ENCODE measurements around the gene B4GALT2.

B4GALT2 gene

DNA sequence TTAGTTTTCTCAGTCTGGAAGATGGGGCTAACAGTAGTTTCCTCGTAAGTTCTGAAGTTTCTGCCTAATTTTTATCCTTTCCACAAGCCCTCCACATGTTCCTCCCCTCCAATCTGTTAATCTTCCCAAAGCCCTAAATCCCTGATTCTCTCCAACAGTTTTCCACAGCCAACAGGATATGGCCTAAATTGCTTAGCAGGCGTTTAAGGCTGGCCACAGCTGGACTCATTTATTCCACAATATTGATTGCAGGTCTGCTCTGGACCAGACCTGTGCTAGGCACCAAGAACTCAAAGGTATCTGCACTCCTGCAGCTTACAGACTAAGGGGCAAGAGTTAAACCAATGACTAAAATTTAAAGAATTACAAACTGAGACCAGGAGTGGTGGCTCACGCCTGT lies 48.3 kb downstream of the B4GALT2 start:
- in situ Hi-C loops (cut with MboI; ENCODE audit: low sequenced_read_pairs) = no loop called here

DNA sequence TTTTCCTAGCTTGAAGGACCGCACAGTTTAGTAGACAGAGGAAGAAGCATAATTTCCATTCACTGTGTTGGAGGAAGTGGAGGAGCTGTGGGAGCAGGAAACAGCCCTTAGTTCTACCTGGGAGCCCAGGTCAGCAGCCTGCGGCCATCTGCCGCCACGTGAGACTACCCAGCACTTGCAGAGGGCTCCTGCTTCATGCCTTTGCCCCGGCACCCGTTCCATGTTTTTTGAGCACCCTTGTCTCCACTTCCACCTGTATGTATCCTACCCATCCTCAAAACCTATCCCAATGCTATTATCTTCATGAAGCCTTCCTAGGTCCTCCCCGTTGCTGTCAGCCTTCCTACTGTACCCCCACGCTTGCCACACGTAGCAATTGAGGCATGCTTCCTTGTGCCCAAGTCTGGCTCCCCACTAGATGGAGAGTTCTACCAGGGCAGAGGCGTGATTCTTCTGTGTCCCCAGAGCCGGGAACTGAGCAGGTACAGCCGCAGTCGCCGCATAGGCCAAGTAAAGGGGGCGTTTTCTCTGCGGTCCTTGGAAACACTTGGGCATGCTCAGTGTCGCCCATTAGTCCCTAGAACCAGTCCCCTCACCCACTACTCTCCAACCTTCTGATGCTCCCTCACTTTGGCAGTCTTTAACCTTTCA lies 50.4 kb downstream of the B4GALT2 start:
- in situ Hi-C loops (cut with MboI; ENCODE audit: low sequenced_read_pairs) = no loop called here

DNA sequence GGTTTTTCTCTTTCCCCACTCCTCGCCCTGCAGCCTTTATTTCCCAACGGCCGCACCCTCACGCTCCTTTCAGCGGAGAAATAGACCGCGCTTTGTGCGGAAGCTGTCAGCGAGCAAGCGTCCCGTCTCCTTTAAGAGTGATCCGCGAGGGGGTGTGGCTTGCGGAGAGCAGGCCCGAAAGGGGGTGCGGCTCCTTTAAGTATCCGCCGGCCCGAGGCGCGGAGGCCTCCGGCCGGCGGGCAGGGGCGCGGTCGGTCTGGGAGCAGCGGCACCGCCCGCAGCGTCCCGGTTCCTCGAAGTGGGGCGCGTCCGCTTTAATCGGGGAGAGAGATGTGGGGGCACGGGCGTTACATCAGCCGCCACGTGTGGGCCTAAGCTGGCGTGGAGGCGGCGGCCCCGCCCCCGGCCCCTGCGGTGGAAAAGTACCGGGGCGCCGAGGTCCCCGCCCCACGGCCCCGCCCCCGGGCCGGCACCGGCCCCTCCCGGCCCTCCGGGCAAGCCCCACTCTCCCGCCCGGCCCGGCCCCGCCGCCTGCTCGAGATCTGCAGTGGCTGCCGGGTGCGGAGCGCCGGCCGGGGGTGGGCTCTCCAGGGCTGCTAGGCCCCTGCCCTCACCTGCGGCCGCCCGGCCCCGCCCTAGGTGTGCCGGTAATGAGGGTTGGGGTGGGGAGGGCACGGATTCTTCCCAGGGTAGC lies 51.0 kb downstream of the B4GALT2 start:
- in situ Hi-C loops (cut with MboI; ENCODE audit: low sequenced_read_pairs) = no loop called here

DNA sequence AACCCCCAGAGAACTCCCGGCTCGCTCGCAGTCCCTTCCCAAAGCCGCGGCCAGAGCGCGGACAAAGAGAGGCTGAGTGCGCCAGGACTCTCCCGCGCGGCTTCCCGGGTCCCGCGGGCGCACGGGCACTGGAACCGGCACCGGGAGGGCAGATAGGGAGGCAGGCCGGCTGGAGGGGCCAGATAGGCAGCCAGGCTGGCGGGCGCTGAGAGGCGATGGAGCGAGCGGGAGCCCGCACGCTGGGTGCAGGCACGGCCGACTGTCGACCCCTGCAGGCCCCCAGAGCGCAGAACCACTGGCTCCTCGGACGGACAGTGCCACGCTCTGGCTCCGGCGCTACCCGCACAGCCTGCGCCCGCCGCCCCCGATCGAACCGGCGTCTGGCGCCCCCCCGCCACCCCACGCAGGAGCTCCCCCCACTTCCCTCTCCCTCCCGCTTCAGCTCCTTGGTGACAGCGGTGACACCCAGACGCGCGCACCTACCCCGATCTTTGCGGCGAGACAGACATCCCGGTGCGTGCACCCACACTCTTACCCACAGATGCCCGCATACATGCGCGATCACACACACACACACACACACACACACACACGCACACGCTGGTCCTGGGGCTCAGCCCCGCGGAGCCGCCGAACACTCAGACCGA lies 51.7 kb downstream of the B4GALT2 start:
- in situ Hi-C loops (cut with MboI; ENCODE audit: low sequenced_read_pairs) = no loop called here

DNA sequence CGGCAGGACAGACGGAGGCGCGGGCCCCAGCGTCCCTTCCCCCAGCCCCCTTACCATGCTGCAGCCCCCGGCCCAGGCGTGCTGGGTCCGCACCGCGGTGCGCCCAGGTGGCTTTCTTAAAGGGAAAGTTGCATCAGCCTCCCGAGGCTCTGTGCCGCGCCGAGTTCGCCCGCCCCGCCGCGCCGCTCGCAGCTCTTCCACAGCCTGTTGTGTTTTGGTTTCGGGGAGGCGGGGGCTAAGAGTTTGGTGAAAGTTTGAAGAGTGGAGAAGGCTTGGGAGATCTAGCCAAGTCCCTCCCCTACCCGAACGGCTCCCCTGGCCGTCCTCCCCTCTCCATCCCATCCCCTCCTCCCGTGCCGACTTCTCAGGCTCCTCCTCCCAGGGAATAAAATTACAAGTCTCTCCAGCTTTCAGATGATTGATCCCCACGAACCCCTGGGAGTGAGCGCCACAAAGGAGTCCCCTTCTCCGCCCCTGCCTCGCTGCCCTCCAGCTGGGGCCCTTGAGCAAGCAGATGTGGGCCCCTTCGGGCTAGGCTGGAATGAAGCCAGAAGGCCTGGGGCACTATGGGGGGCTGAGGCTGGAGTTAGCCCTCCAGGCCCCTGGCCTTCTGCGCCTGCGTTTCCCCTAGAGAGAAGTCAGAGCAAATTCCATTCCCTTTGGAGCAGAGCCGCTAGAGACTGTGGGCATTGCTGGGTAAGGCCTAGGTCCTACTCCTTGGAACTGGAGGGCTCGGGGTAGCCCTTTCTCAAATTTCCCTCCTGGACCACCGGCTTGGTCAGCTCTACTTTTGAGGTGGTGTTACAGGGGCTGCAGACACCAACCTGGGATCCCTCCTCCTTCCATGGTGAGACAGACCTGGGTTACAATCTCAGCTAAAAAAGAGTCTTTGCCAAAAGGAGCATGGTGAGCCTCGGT lies 52.5 kb downstream of the B4GALT2 start, which contains the start of gene SLC6A9:
SLC6A9 (minus strand) TSS at position 211 of the 918 bp plus-strand sequence. CDS start 7,185 bp downstream, outside the sequence.
- in situ Hi-C loops (cut with MboI; ENCODE audit: low sequenced_read_pairs) = no loop called here

DNA sequence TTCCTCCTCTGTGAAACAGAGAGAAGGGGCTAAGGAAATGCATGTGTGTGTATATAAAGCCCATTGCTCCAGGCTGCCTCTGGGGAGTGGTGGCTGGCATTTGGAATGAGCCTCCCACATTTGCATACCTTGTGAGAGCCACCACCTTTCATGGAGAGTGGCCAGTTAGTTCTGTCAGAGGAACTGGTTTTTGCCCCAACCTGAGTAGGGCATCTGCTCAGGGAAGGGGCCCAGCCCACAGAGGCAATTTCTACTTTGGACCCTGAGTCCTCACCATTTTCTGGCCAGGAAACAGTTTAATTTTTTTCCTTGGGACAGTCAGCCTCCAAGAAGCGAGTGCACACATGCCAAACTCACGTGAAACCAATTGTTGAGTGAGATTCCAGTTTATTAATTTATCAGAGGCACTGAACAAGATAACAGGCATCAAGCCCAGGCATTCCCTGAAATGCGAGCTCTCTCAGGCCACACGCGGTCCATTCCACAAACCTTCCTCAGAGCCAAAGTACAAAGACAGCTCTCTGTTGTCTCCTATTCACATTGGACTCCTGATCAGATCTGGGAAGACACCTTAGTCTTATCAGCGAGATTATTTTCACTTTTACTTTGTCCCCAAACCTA lies 53.3 kb downstream of the B4GALT2 start:
- in situ Hi-C loops (cut with MboI; ENCODE audit: low sequenced_read_pairs) = no loop called here

DNA sequence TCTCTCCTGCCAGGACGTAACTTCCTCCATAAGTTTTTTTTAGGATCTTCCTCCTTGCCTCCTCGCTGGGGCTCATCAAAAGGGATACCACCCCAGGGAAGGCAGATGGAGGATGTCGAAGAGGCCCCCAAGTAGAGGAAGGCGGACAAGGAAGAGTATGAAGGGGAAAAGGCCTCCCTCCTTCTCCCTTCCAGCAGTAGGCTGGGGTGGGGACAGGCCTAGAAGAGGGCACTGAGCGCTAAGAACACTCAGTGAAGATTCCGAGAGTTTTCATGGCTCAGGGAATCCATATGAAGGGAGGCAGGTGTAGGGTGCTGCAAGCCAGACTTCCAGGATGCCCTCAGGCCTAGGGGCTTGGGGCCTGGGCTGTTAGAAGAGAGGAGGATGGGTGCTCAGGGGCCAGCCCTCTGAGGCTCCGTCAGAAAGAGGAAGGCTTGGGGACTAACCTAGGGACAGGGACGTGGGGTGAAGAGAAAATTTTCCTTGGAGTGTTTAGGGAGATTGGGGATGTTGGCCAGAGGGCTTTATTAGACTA lies 54.1 kb downstream of the B4GALT2 start:
- in situ Hi-C loops (cut with MboI; ENCODE audit: low sequenced_read_pairs) = no loop called here

- in situ Hi-C loops (cut with MboI; ENCODE audit: low sequenced_read_pairs) = no loop called here
Measured at GRCh38 chr1:44033756-44034155, 54.7 kb downstream of the B4GALT2 start.

- in situ Hi-C loops (cut with MboI; ENCODE audit: low sequenced_read_pairs) = no loop called here
Measured at GRCh38 chr1:44034423-44034822, 55.4 kb downstream of the B4GALT2 start.

DNA sequence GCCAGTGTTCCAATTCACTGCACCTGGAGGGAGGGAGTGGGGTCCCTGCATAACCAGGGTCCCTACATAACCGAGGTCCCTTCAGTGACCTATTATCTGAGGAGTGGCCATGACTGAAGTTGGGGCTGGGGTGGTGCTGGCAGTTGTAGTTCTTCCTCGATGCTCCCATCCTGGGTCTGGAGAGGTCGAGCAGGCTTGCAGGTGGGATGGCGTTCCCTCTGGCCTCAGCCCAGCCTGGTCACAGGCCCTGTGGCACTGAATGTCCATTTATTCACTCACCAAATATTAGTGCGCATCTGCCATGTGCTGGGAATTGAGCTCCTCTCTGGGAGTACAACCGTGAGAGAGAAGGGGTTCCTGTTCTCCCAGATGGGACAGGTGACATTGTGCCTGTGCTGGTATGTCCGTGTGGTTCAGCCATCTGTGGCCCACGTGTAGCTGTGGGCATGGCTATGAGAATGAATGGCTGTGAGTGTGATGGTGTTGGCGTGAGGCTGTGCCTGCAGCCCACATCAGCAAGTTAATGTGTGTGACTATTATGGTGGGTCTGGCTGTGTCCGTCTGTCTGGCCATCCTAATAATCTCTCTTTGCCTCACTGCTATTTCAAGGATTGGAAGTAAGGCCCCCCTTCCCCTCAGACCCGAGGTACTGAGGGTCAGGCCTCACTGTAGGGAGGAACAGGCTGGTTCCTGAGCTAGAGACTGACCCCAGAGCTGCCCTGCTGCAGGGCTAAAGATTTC lies 56.1 kb downstream of the B4GALT2 start:
- in situ Hi-C loops (cut with MboI; ENCODE audit: low sequenced_read_pairs) = no loop called here

DNA sequence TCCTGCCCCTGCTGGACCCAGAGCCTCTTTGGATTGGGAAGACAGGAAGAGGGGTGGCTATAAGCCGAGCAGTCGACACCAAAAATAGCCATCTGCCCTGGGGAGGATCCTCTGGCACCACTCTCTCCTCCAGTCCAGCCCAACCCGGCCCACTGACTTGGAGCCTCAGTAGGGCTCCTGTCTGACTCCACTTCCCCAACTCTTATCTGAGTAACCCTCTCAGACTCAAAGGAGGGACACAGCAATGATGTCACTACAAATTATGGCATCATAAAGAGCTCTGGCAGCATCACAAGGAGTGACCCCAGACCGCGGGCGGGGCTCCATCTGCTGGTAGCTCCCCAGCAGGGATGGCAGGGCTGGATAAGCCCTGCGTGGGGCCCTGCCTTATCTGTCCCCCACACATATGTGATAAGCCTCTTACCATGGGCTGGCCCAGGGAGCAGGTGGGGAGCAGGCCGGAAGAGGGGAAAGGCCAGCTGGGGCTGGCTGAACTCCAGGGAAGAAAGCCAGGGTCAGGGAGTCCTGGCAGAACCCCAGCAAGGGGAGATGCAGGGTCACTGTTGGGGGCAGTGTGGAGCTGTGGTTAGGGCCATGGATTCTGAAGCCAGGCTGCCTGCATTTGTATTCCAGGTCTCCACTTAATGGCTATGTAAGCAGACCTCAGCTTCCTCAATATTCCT lies 56.9 kb downstream of the B4GALT2 start:
- in situ Hi-C loops (cut with MboI; ENCODE audit: low sequenced_read_pairs) = no loop called here

- in situ Hi-C loops (cut with MboI; ENCODE audit: low sequenced_read_pairs) = no loop called here
Measured at GRCh38 chr1:44036409-44037139, 57.6 kb downstream of the B4GALT2 start.

GRCh38 chr1:44037154-44037553 lies 58.1 kb downstream of the B4GALT2 start:
- in situ Hi-C loops (cut with MboI; ENCODE audit: low sequenced_read_pairs) = no loop called here

GRCh38 chr1:44038876-44039657 lies 60.1 kb downstream of the B4GALT2 start:
- in situ Hi-C loops (cut with MboI; ENCODE audit: low sequenced_read_pairs) = no loop called here

DNA sequence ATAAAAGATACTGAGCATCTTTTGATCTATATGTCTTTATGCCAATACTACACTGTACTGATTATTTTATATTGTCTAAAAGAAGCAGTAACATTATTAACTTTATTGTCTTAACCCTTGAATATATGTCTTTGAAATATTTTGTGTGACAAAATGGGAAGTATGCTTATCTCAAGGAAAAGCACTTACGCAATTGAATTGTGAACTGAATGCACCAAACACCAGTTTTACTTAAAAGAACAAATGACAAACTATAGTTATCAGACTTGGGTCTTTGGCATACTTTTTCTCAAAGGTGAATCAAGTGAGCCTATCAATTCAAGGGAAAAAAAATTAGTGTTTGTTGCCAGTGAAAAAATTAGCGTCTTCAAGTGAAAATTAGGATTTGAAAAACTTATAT lies 61.4 kb downstream of the B4GALT2 start:
- in situ Hi-C loops (cut with MboI; ENCODE audit: low sequenced_read_pairs) = no loop called here

All from hTERT RPE-1 (cell line).